Kidney (tissue), 14 donors: Measurements from ENCODE around the gene COPE. TPM values are rescaled to one million over a fixed set of nuclear protein-coding genes. Genes with fewer than 3 reads are reported as not detected.
A peak's percentile ranks its signal among the peaks of the same experiment; 100 is the strongest.

Experiments
- DNase-seq, 5 donors: peaks; one replicate each; pipeline ENCODE4 v3.0.0-alpha.2; 2013 to 2020
- FAIRE-seq: peaks from 2 replicates; lab custom pipeline; 2012; peaks lifted over from hg19 to GRCh38; lab: Jason Lieb, UNC
- H3K27ac ChIP-seq, 2 donors: one replicate each; pipeline ENCODE4 v1.7.0; 2013; ENCODE audit warnings: low read depth in 2 of 2, low read length in 2 of 2, inconsistent platforms in 1 of 2
- H3K27me3 ChIP-seq: one replicate; pipeline ENCODE4 v1.7.1; 2013; ENCODE audit warnings: low read length, inconsistent platforms; ENCODE audit not compliant: control insufficient read depth, insufficient read depth
- H3K36me3 ChIP-seq, 3 donors: one replicate each; pipeline versions ENCODE4 v1.7.0 to v1.7.1; 2013; ENCODE audit warnings: low read length in 3 of 3, control low read depth in 1 of 3, inconsistent platforms in 1 of 3; ENCODE audit not compliant: insufficient read depth in 3 of 3, control insufficient read depth in 2 of 3
- H3K4me1 ChIP-seq, 3 donors: one replicate each; pipeline versions ENCODE4 v1.7.0 to v1.7.1; 2013; ENCODE audit warnings: low read length in 3 of 3, inconsistent platforms in 1 of 3, low read depth in 1 of 3; ENCODE audit not compliant: control insufficient read depth in 2 of 3, insufficient read depth in 2 of 3
- H3K4me3 ChIP-seq, 3 donors: one replicate each; pipeline versions ENCODE4 v1.7.0 to v1.8.1; 2013; ENCODE audit warnings: low read length in 3 of 3, control low read depth in 1 of 3, inconsistent platforms in 1 of 3
- H3K9ac ChIP-seq, 3 donors: one replicate each; pipeline versions ENCODE4 v1.7.0 to v1.7.1; 2013; ENCODE audit warnings: low read length in 3 of 3, control low read depth in 1 of 3, inconsistent platforms in 1 of 3
- H3K9me3 ChIP-seq, 3 donors: one replicate each; pipeline versions ENCODE4 v1.7.0 to v1.7.1; 2013; ENCODE audit warnings: low read length in 3 of 3, control low read depth in 1 of 3, inconsistent platforms in 1 of 3; ENCODE audit not compliant: control insufficient read depth in 2 of 3, insufficient read depth in 1 of 3
- CTCF ChIP-seq: IDR thresholded peaks from 3 replicates; pipeline ENCODE4 v1.5.1; 2012; ENCODE audit warnings: mild to moderate bottlenecking, moderate library complexity, borderline replicate concordance; ENCODE audit not compliant: insufficient read depth; ENCODE audit errors: extremely low read depth
- intact Hi-C: fragments of 100-400 bp; cut with DNase I; formaldehyde crosslinking; loops from one replicate; pipeline ENCODE4 v1.11.1; 2022
- polyA plus RNA-seq: library from polyadenylated mRNA; stranded (reverse); fragments of 350-450 nt; fragmentation: Illumina TruSeq; extraction: RNeasy Lipid Tissue Mini Kit (QIAGEN cat#74804); gene quantifications from one replicate; pipeline ENCODE4 v1.2.3, GENCODE V29; 2014; ENCODE audit warnings: low read depth, low replicate concordance; ENCODE audit not compliant: insufficient read depth
- total RNA-seq: library from RNA; stranded (reverse); fragmentation: NEBNext Ultra II Directional; extraction: Animal tissue kit (Norgen Biotek cat#: 25700); gene quantifications from one replicate; pipeline ENCODE4 v1.2.1, GENCODE V29; 2021
- donor health status: control.
- donor health status: control.
- donor health status: control.
- donor health status: control.
- donor health status: control.
- donor health status: DM: yes; HTN: yes; CAD: no.
- donor health status: Normal renal cell carcinoma (clear cell type).

The COPE gene
- total and polyA plus RNA-seq, 2 donors from 2014 or later: 166 to 263 TPM

DNA sequence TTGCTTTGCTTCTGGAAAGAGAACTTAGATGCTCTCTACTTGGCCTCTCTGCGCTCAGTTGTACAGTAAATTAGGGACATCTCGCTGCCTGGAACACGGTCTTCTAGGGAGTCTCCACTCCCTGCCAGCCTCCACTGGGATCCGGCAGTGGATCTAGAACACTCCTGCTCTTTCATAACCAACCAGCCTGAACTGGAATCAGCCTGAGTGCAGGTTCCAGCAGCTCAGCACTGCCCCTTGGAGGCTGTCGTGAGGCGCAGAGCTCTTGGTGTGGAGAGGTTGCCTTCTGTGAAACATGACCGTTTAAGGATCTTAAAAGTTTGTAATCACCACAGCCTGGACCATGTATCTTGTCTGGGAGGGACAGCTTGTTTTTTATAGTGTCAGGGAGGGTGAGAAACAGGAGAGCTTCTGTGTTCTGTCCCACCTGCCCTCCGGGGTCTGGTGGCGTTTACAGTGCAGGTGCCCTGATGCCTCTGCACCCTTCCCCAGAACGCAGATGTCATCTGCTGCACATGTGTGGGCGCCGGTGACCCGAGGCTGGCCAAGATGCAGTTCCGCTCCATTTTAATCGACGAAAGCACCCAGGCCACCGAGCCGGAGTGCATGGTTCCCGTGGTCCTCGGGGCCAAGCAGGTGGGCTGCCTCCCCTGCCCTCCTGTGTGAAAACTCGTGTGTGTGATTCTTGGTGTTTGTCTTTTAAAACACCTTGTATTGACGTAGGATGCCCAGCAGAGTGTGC lies 62.6 kb downstream of the COPE start:
- intact Hi-C loops: no loop called here
- peak in 3 of 5 donors; percentile 76 to 88 (median 81) for DNase-seq
- Histone ChIP-seq H3K9ac (no peak overlapping the region), H3K4me1 (peaks cover 0 to 2% (median 0%) of the 10 kb centered on the region in 3 donors), H3K27me3 (no peaks in the 10 kb centered on the region), H3K4me3 (no peak overlapping the region), H3K27ac (no peak overlapping the region), H3K9me3 (no peaks in the 10 kb centered on the region), H3K36me3 (peaks cover 7 to 89% (median 58%) of the 10 kb centered on the region in 3 donors)
- FAIRE-seq: no peak
- TF ChIP-seq CTCF: peak; percentile 47

DNA sequence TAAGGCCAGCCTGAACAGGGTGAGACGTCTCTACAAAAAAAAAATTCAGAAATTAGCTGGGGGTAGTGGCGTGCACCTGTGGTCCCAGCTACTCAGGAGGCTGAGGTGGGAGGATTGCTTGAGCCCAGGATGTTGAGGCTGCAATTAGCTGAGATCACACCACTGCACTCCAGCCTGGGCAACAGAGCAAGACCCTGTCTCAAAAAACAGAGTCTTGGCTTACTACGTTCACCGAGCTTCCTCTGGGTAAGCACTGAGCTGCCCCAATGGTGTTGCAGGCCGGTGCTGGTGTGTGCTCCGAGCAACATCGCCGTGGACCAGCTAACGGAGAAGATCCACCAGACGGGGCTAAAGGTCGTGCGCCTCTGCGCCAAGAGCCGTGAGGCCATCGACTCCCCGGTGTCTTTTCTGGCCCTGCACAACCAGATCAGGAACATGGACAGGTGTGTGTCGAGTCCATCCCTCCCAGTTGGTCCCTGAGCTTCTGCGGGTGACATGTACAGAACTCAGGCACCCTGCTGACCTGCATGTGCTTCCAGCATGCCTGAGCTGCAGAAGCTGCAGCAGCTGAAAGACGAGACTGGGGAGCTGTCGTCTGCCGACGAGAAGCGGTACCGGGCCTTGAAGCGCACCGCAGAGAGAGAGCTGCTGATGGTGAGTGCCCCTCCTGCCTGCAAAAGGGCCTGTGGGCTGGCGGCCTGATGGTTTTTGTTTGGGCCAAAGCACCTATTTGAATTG lies 63.4 kb downstream of the COPE start:
- FAIRE-seq (no peak), DNase-seq (no peak)
- Histone ChIP-seq H3K27me3 (no peaks in the 10 kb centered on the region), H3K27ac (peak overlapping the region in 1 of 2 donors; percentile 1), H3K4me1 (peaks cover 0 to 2% (median 0%) of the 10 kb centered on the region in 3 donors), H3K36me3 (peaks cover 2 to 88% (median 54%) of the 10 kb centered on the region in 3 donors), H3K9ac (no peak overlapping the region), H3K4me3 (no peak overlapping the region), H3K9me3 (no peaks in the 10 kb centered on the region)
- TF ChIP-seq CTCF: no peak
- intact Hi-C loops: no loop called here

GRCh38 chr19:18854982-18855381 lies 64.2 kb downstream of the COPE start:
- intact Hi-C loops: no loop called here
- H3K4me1 ChIP-seq: peaks cover 0 to 8% (median 7%) of the 10 kb centered on the region in 3 donors
- H3K27me3 ChIP-seq: no peaks in the 10 kb centered on the region
- no peak overlapping the region for H3K4me3 ChIP-seq
- DNase-seq (no peak), FAIRE-seq (no peak)
- H3K9me3 ChIP-seq: no peaks in the 10 kb centered on the region
- H3K27ac ChIP-seq: no peak overlapping the region
- peaks cover 2 to 92% (median 46%) of the 10 kb centered on the region in 3 donors for H3K36me3 ChIP-seq
- TF ChIP-seq CTCF: no peak
- H3K9ac ChIP-seq: no peak overlapping the region
